ENCODE measurements around the gene CDK6.

Gene CDK6

DNA sequence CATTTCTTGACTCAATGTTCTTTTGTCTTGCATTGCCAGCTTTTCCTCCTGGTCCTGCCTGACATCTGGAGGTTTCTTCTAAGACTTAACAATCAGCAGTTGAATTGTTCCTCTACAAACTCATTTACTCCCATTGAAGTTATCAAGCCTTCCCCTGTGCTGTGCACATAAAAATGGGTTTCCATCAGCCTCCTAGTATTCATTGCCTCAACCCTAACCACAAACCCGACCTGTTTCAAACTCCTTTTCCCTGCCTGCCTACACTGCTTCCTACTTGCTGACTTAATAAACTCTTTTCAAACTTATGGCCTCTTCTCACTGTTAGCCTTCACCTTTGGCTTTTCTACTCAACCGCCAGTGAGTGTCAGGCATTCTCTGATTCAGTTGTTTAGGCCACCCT is 9.4 kb upstream of the CDK6 start:
- no peak for DNase-seq (ENCODE audit: low read depth)

DNA sequence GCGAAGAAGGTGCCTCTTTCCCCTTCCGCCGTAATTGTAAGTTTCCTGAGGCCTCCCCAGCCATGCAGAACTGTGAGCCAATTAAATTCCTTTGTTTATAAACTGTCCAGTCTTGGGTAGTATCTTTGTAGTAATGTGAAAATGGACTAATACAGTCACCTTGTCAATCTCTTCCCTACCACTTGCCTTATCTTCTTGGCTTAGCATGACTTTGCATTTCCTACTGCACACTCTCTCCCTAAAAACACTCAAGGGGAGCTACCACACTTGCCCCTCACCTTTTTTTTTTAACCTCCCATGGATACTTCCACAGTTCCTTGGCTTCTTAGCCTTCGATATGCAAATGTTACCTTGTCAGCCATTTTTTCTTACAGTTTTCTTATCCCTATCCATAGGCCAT is 7.4 kb upstream of the CDK6 start:
- no peak for DNase-seq (ENCODE audit: low read depth)

DNA sequence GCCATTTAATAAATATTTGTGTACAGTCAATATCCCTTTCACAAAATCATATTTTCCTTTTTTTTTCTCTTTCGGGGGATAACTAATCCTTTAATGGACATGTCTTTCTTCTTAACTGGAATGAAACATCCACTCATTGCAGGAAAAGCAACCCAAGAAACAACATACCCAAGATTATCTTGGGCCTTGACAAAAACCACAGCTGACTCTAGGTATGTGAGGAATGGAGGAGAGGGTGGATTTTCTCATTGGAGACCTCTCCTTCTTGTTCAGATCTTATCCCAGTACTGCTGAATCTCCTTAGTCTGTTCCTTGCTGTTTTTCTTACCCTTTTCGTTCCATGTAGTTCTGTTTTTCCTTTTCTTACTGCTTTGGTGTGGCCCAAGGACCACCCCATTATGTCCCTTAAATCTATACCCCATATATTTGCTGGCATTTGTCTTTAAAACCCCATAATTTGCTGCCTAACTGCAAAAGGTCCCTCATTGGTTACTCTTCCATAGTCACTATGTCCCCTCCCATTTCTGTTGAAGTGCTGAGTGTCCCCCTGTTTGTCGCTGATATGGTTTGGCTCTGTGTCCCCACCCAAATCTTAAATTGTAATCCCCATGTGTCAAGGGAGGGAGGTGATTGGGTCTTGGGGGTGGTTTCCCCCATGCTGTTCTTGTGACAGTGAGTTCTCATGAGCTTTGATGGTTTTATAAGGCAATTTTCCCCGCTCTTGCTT is 6.8 kb upstream of the CDK6 start:
- peak; percentile 89 for DNase-seq (ENCODE audit: low read depth)

DNA sequence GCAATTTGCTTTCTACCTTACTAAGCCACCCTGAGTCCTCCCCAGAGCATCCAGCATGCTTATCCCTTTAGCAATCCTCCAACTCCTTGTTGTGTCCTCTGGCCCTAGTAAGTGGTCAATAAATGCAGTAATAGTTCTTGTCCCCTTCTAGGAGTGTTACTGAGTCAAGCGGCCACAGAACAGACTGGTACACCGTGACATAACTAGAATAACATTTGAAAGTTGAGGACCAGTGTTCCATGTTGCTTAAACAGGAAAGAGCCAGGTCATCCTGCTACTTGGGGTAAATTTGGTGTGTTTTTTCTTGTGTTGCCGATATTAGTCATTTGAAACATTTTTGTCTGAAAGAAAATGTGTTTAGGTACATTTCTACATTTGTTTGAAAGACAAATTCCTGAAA is 4.8 kb upstream of the CDK6 start:
- DNase-seq (ENCODE audit: low read depth): peak; percentile 33

DNA sequence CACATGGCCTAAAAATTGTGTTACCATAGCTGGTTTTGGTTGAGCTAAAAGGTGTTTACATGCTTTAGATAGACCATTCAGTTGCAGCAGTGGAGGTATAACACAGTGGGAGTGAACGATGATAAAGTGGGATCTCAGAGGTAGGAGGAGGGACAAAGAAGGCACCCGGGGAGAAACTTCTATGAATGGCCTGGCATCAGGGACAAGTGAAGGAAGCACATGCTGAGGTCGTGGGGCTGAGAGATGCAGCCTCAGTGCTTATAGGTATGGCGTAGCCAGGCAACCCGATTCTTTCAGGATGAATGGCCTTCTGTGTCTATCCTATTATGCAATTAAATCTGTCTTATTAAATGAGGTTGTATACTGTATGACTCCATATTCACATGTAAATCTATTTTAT is 3.9 kb upstream of the CDK6 start:
- DNase-seq (ENCODE audit: low read depth): no peak

DNA sequence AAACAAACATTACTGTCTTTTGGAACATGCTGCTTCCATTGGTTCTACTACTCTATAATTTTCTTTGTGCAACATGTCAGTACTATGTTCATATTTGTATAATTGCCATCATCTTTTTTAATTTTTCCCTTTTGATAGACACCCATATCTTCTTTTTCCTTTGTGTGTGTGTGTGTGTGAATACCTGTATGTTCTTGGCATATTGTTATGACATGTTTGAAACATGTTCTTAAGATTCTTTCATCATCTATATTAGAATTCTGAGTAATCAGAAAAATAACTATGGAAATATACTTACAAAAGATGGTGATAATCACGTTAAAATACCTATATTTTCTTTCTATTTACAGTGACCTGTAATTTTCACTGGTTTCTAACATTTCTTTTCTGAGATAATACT is 3.5 kb upstream of the CDK6 start:
- DNase-seq (ENCODE audit: low read depth): no peak

DNA sequence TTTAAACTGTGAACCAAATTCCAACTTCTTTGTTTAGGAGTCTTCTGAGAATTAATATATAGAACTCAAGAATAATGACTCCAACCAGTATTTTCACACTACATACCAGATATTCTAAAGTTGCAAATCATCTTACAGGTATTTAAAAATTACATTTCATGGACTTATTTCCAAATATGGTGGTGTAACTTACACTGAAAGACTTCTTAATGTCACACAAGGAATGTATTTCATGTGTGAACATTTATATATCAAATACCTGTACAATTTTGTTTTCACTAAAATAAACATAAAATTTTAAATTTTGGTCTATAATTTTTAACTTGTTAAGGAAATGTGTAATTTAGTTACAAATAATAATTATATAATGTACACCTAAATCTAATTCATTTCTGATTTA is 2.6 kb upstream of the CDK6 start:
- DNase-seq (ENCODE audit: low read depth): no peak

DNA sequence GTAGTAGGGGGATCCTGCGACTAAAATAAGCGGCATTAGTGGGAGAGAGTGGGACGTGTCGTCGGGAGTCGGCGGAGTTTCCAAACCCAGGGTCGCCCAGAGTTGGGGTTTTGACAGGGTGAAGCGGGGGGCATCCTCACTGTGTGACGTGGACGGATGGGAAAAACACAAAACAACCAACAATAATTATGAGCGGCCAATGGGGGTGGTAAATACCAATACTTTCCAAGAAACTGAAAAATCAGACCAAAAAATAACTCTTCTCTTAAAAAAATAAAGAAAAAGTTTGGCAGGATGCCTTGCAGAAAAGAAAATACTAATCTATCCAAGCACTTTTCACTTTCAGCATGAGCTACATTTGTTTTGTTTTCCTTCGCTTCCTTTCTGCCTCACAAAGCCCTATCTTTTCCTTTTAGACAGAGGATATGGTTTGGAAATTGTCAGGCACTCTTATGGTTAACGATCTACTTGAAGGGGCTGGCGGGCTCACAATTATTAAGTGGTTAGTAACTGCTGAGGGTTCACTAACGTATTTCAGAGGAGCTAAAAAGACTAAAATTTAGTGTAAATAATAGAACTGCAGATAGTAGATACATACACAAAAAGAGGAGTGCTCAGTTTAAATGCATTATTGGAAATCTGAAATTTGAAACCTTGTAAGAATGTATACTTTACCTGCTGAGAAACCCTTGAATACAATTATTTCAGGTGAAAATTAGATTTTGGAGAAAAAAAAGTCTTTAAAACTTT is 802 bp upstream of the CDK6 start:
- peak; percentile 52 for DNase-seq (ENCODE audit: low read depth)

DNA sequence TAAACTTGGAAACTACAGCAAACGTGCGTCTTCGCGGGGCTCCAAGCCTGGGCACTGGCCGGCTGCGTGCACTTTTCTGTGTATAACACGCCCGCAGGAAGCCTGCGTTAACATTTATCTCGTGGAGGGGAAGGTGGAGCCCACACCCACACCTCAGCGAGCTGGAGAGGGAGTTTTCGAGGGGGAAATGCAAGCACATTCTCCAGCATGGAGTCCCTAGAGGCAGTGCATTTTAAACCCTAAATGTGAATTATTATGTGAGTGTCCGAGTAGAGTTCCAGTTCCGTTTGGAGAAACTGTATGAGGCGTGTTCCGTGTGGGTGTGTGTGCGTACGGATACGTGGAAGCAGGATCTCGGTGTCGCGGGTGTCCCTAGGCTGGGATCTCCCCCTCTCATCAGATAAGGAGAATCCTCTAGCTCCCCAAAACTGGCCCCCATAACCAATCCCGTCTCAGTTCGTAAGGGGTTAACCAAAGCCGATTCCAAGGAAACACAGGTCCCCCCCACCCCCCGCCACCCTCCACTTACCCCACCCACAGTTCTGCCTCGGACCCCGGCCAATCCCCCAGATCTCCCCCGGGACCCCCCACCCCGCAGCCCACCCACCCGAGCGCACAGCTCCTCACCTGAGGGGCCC is 403 bp downstream of the CDK6 start:
- DNase-seq (ENCODE audit: low read depth): peak; percentile 48

DNA sequence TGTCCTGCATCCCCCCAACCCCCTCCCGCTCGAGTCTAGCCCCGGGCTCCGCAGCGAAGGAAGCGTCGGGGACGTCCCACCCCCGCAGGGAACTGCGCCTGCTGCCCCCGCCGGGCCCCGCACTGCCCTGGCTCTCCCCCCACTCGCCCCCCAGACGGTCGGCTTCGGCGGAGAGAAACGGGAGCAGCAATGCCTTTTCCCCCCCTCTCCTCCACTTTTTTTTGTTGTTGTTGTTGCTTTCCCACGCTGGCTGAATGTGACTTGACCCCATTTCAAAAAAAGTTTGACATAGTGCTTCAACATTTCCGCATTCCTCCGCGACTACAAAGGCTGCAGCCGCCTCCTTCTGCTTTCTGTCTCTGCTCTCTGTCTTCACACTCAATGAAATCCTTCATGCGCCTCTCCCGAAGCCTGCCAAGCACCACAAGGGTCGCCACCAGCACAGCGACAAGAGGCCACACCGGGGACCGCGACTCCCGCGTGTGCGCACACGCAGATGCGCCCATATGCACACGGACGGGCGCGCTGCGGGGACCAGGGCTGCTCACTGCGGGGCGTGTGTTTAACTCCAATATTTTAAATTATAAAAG is 1.0 kb downstream of the CDK6 start:
- peak; percentile 87 for DNase-seq (ENCODE audit: low read depth)

DNA sequence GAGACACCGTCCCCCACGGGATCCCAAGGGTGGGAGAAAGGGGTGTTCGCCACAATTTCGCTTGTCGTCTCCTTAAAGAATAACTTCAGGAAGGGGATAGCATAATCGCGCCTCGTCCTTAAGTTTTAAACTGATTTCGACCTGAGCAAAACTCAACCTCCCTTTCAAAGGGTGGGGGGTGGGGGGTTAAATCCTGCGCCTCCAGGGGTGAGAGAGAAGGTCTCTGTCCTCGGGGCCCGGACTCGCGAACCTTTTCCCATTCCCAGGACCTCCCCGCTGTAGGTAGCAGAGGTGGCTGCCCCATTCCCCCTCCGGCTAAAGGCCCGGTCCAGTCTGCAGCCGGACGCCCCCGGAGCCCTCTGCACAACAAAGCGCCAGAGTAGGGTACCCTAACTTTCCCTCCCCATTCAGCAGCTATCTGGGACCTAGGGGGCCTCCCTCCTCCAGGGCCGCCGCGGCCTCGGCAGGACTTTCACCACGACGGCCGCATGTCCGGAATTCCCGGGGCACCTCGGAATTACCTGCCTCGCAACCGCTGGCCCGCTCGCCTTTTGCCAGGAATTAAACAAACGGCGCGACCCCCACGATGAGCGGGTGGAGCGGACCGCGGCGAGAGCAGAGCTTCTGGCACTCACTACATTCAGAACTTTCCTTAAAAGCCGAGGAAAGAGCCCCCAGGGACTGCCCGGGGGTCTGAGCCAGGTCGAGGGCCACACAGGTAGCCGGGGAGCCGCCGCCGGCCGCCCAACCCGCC is 1.7 kb downstream of the CDK6 start:
- no peak for DNase-seq (ENCODE audit: low read depth)

DNA sequence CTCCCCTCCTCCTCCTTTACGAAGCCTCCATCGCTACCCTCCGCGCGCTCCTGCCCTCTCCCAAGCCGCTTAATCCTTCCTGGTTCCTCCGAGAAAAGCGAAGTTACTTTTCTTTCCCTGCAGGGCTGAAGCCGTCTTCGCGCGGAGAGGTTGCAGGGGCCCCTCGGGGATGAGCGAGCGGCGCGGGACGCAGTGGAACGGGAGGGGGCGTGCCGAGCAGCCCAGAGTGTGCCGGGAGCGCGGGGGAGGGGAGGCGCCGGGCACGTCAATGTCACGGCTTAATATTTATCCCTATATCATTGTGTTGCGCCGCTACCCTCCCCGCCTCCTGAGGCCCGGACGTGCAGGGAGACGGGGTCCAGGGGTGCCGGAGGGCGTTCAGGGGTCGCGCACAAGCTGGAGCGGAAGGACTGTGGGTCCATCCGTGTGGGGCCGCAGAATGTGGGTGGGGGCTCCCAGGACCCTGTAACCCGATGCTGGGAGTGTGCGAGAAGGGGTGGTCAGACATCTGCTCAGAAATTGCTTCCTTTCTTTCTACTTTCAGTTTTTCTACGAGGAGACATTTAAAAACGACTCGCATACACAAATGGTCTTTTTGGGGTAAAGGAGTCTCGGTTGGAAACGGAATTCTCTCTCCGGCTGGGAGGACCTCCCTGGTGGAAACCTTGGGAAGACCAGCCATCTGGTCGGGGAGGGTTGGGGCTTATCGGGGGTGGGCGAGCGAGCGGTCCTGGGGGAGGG is 2.4 kb downstream of the CDK6 start:
- DNase-seq (ENCODE audit: low read depth): peak; percentile 82

DNA sequence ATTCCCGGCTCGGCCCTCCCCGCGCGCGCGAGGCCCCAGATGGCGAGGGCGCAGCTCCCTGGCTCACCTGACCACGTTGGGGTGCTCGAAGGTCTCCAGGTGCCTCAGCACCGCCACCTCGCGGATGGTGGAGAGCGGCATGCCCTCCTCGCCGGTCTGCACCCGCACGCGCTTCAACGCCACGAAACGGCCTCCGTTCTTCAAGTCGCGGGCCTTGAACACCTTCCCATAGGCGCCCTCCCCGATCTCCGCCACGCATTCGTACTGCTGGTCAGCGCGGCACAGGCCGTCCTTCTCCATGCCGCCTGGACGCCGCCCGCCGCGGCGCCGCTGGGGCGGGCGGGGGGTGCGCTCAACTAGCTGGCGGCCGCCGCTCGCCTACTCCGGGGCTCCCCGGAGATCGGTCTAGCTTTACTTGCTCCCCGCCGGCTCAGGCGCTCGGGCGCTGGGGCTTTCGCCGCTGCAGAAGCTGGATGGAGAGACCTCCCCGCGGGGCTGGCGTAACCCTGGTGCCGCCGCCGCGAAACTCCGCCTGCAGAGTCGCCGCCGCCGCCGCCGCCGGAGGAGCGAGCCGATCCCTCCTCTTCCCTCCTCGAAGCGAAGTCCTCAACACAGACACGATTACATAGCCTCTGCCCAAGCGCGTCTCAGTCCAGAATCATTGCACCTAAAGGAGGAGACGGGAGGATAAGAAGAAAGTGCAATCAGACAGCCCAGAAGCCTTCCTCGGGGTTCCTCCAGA is 3.2 kb downstream of the CDK6 start:
- peak; percentile 77 for DNase-seq (ENCODE audit: low read depth)

DNA sequence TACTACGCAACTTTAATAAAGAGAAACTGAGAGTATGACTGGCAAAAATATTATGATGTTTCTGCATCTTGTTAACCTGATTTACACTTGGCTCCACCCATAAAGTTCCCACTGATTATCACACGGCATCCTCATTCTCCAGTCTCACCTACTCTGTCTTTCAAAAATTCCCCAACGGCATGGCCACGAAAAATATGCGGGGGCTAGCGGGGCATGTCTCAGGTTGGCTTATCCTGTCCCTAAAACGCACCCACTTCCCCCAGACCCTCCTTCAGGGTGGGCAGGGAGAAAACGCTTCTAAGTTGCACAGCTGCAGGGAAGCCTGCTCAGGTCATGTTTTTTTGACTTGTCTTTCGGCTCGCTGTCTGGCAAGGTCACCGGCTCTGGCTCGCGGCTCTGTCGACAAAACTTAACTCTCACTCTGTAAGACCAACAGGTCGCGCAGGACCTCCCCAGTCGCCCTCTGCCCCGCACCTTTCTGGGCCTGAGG is 3.8 kb downstream of the CDK6 start:
- no peak for DNase-seq (ENCODE audit: low read depth)

DNA sequence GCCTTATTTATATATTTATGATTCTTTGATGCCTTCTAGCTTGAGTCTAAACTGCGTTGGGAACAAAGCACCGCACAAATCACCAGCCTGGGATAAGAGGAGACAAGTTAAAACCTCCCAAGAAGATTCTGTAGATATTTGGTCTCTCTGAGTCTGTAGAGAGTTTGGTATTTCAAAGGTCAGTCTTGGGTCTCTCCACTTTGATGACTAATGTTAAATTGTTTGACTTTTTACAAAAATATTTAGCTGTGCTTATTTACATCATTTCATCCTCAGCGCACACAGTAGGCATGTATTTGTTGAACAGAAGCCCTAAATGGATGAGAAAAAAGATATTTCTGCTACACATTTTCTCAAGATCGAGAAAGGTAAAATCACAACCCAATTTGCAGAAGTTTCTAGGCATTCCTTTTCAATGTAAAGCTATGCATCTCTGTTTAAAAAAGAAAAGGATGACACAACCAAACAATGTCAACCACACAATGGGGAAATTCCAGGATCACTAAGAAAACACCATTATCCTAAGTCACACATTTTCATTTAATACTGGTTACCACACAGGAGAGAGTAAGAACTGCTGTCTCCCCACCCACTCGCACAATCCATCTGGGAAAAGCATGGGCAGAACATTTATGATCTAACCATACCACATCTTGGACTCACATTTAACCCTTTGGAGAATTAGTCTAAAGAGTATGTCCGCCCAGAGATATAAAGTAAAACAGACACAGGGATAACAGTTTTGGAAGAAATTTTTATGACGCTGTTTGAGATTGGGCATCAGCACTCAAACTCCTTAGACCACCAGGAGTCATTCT is 4.4 kb downstream of the CDK6 start:
- DNase-seq (ENCODE audit: low read depth): peak; percentile 95

DNA sequence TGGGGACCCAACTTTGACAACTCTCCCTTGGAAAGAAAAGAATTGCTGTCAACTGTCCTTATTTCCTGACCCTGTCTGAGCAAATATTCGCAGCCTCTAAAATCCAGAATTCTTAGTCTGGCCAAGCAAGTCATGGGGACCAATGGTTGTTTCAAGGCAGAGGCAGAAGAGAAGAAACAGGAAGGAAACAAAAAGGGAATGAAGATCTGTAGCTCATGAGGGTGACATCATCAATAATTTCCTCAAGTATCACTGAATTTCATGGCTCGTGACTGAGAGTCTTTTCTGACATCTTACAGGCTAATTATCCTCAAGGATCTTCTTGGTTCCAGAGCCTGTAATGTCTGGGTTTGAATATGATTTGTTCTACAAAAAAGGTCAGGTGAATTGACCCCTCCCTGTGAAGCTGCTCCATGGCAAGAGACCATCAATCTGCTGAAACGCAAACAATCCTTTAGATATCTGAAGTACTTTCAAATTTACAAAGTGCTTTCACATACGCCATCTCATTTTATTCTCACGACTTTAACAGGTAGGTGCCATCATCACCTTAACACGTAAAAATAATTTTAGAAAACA is 5.8 kb downstream of the CDK6 start:
- DNase-seq (ENCODE audit: low read depth): peak; percentile 31

DNA sequence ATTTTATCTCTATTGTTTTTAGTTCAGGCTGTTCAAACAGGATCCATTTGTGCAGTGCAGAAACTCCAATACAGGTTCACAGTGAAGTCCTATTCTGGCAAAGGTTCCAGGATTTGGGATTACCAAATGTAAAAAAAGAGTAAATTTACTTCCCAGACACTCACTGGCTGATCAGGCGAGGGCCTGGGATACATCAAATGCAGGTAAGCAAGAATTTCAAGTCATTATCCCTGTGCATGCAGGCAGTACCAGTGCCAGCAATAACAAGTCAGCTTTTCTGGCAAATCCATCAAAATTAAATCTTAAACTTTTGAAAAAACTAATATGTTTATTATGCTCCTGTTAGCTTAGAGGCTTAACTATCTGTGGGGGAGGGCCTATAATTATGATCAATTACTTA is 6.3 kb downstream of the CDK6 start:
- no peak for DNase-seq (ENCODE audit: low read depth)

DNA sequence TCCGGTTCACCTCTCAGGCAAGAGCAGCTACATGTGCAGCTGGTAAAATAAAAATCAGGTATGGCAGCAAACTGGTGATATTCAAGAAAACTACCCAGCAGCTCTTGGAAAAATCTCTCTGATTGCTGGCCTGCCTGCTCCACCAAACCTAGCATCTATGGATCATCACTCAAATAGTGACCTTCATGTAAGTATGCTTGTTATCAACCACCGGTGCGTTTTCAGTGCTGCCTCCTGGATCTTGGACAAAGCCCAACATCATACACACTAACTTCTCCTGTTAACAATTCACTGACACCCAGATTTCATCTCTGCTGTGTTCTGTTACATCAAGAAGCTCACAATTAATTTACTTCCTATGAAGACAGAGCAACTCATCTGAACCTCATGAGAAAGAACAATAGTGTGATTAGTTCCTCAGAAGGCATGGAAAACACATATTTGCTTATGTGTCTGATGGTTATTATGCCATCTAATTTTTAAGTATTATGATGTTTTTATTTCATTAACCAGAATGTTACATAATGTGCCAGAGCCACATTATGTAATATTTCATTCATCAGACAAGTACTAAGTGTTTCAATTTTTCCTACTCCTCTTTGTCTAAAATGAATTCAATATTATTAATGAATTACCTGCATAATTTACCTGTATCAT is 8.8 kb downstream of the CDK6 start:
- no peak for DNase-seq (ENCODE audit: low read depth)
